Heart left ventricle (tissue), 16 donors: ENCODE data around the gene OPN1SW. TPM values are rescaled to one million over a fixed set of nuclear protein-coding genes. Genes with fewer than 3 reads are reported as not detected.
A peak's percentile ranks its signal among the peaks of the same experiment; 100 is the strongest.

Experiments
- ATAC-seq, 4 donors: fragments of 200-7000 bp; cut with Tn5 transposase; one replicate each; pipeline ENCODE4 v1.9.1; 2020 to 2022; ENCODE audit warnings: moderate library complexity in 4 of 4, mild to moderate bottlenecking in 3 of 4, moderate number of reproducible peaks in 1 of 4
- DNase-seq, 5 donors: peaks; one replicate each; pipeline ENCODE4 v3.0.0-alpha.2; 2020
- H3K27ac ChIP-seq, 12 donors: fragments of 200-600 bp; sonication (generic) in 4 of 12; one replicate each; pipeline versions ENCODE4 v1.5.0 to v1.8.0; 2016 to 2022; ENCODE audit warnings: mild to moderate bottlenecking in 2 of 12
- H3K27me3 ChIP-seq, 9 donors: fragments of 200-600 bp; sonication (generic) in 2 of 9; one replicate each; pipeline versions ENCODE4 v1.5.1 to v1.8.0; 2016 to 2022; ENCODE audit warnings: mild to moderate bottlenecking in 3 of 9
- H3K36me3 ChIP-seq, 9 donors: fragments of 200-600 bp; sonication (generic) in 2 of 9; one replicate each; pipeline versions ENCODE4 v1.5.0 to v1.8.0; 2018 to 2022; ENCODE audit warnings: mild to moderate bottlenecking in 2 of 9
- H3K4me1 ChIP-seq, 12 donors: fragments of 200-600 bp; sonication (generic) in 4 of 12; one replicate each; pipeline versions ENCODE4 v1.5.0 to v1.8.0; 2016 to 2022; ENCODE audit warnings: mild to moderate bottlenecking in 3 of 12
- H3K4me3 ChIP-seq, 12 donors: fragments of 200-600 bp; sonication (generic) in 4 of 12; one replicate each; pipeline versions ENCODE4 v1.5.0 to v1.8.0; 2017 to 2022; ENCODE audit warnings: mild to moderate bottlenecking in 9 of 12, moderate library complexity in 4 of 12
- H3K9me3 ChIP-seq, 12 donors: fragments of 200-600 bp; sonication (generic) in 4 of 12; one replicate each; pipeline versions ENCODE4 v1.5.0 to v1.8.0; 2016 to 2022; ENCODE audit warnings: mild to moderate bottlenecking in 1 of 12
- CTCF ChIP-seq, 12 donors: fragments of 200-600 bp; sonication (generic) in 4 of 12; IDR thresholded peaks; one replicate each; pipeline versions ENCODE4 v1.5.0 to v1.8.0; 2018 to 2022; ENCODE audit warnings: antibody characterized with exemption in 12 of 12, mild to moderate bottlenecking in 5 of 12
- POLR2A ChIP-seq, 2 donors: fragments of 450-650 bp; IDR thresholded peaks; one replicate each; pipeline ENCODE4 v1.6.1; 2017; ENCODE audit warnings: antibody characterized with exemption in 2 of 2, mild to moderate bottlenecking in 2 of 2, moderate library complexity in 2 of 2
- WGBS, 4 donors: extraction: QIAGEN DNeasy Blood & Tissue Kit in 2 of 4; methylation state at CpG; one replicate each; pipeline versions ENCODE4 v1.1.5 to v1.1.7; 2013 to 2018; 5-methylcytosine and 5-hydroxymethylcytosine counted together
- intact Hi-C, 10 donors: fragments of 100-400 bp; cut with DNase I; formaldehyde crosslinking; loops; one replicate each; pipeline versions ENCODE4 v1.11.1 to v1.14.2; 2022
- polyA plus RNA-seq, 2 donors: library from polyadenylated mRNA; stranded (reverse); fragments of 200-250 nt; gene quantifications; one replicate each; pipeline ENCODE4 v1.2.3, GENCODE V29; 2013
- total RNA-seq, 9 donors: library from RNA; depleted of rRNA in 2 of 9; stranded (reverse); fragments of >200 nt in 2 of 9; fragmentation: NEBNext Ultra II Directional in 3 of 9; extraction: Animal tissue kit (Norgen Biotek cat#: 25700) in 3 of 9; gene quantifications; one replicate each; pipeline versions ENCODE4 v1.1.0 to v1.2.4, GENCODE V29; 2016 to 2023
- donor health status: ischemic (EF 13 %, LVEDD 7.1; RV severe dilation, severe dysfunction).
- donor health status: healthy with polysubstance abuse.
- donor health status: DM: no; HTN: yes; CAD: no.
- donor health status: DM: no; HTN: no; CAD: no.
- donor health status: ischemic (EF 25% LVEDD 6.9; RV normal size, moderate dysfunction).
- donor health status: ischemic (EF 25% LVEDD 5.7; RV mildly dilated, moderate dysfunction).
- donor health status: healthy.
- donor health status: DM: yes; HTN: yes; CAD: no.
- donor health status: ischemic (EF 35%, LVEDD 5.7; RV mildly dilated, moderate dysfunction).
- donor health status: nonischemic (EF 11% LVEDD 7.7; RV severe dilation, severe dysfunction).
- donor health status: DM: yes; HTN: yes; CAD: no.
- donor health status: PGD.
- donor health status: ischemic (EF 29% LVEDD 5.4; RV normal size, mild dysfunction).
- donor health status: nonischemic (EF 23%, LVEDD 6.1; RV moderate dilation, normal function).

OPN1SW gene
- total and polyA plus RNA-seq, 11 donors: not detected

GRCh38 chr7:128815289-128815942 is 39.8 kb upstream of the OPN1SW start:
- WGBS, 4 donors: 76 to 88% (median 80%) methylated on average over 7 of the region's 7 CpGs
- intact Hi-C loops: no loop called here
- Histone ChIP-seq H3K27ac (no peak overlapping the region), H3K9me3 (no peaks in the 10 kb centered on the region), H3K4me1 (peaks cover 0 to 11% (median 4%) of the 10 kb centered on the region in 12 donors), H3K27me3 (no peaks in the 10 kb centered on the region), H3K36me3 (no peaks in the 10 kb centered on the region), H3K4me3 (no peak overlapping the region)
- no peak for DNase-seq
- ATAC-seq: no peak
- TF ChIP-seq CTCF (IDR thresholded peaks at IDR 0.05) (no peak), POLR2A (IDR thresholded peaks at IDR 0.05) (no peak)

GRCh38 chr7:128814499-128814898 is 38.9 kb upstream of the OPN1SW start:
- no peak for DNase-seq
- Histone ChIP-seq H3K4me3 (no peak overlapping the region), H3K27ac (no peak overlapping the region), H3K36me3 (no peaks in the 10 kb centered on the region), H3K9me3 (no peaks in the 10 kb centered on the region), H3K4me1 (peaks cover 0 to 11% (median 4%) of the 10 kb centered on the region in 12 donors), H3K27me3 (no peaks in the 10 kb centered on the region)
- no peak for ATAC-seq
- TF ChIP-seq POLR2A (IDR thresholded peaks at IDR 0.05) (no peak), CTCF (IDR thresholded peaks at IDR 0.05) (no peak)
- intact Hi-C loops: no loop called here
- WGBS, 4 donors: 89 to 93% (median 91%) methylated on average over 6 of the region's 6 CpGs

- ATAC-seq (peak in 3 of 4 donors; percentile 63 to 77 (median 70)), DNase-seq (peak in 3 of 5 donors; percentile 43 to 70 (median 49))
- H3K4me1 ChIP-seq: peaks cover 0 to 11% (median 4%) of the 10 kb centered on the region in 12 donors
- TF ChIP-seq CTCF (IDR thresholded peaks at IDR 0.05) (no peak), POLR2A (IDR thresholded peaks at IDR 0.05) (no peak)
- intact Hi-C loops: no loop called here
- no peaks in the 10 kb centered on the region for H3K36me3 ChIP-seq
- H3K27ac ChIP-seq: no peak overlapping the region
- H3K4me3 ChIP-seq: no peak overlapping the region
- no peaks in the 10 kb centered on the region for H3K27me3 ChIP-seq
- H3K9me3 ChIP-seq: no peaks in the 10 kb centered on the region
- WGBS, 4 donors: 36 to 49% (median 39%) methylated on average over 11 of the region's 11 CpGs
Observed at GRCh38 chr7:128812514-128813168, 37.0 kb upstream of the OPN1SW start.

- TF ChIP-seq POLR2A (IDR thresholded peaks at IDR 0.05) (no peak), CTCF (IDR thresholded peaks at IDR 0.05) (no peak)
- DNase-seq (no peak), ATAC-seq (no peak)
- no peaks in the 10 kb centered on the region for H3K27me3 ChIP-seq
- intact Hi-C loops: no loop called here
- peaks cover 0 to 11% (median 4%) of the 10 kb centered on the region in 12 donors for H3K4me1 ChIP-seq
- no peak overlapping the region for H3K4me3 ChIP-seq
- H3K36me3 ChIP-seq: no peaks in the 10 kb centered on the region
- no peak overlapping the region for H3K27ac ChIP-seq
- H3K9me3 ChIP-seq: no peaks in the 10 kb centered on the region
- 88 to 97% (median 94%) methylated on average over 10 to 11 of the region's 11 CpGs for WGBS, 4 donors
Observed at GRCh38 chr7:128811631-128812430, 36.2 kb upstream of the OPN1SW start.
